ENCODE measurements around the gene MAGI1.

DNA sequence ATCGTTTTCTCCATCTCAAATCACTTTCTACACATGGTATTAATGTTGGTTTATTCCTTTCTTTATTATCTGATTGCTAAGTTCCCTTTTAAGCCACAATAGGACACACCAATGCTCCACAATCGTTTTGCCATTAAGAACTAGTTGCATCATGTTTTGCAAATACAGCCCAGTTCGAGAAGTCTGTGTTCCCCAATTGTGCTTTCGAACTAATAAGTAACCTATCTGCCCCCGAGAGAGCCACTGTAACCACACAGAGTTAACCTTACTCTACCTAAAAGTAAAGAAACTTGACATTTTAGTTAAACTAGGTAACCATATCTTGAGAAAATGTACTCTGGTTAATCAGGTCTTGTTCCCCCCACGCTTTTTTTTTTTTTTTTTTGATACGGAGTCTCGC is 39.1 kb downstream of the MAGI1 start:
- TF ChIP-seq CTCF (IDR thresholded peaks at IDR 0.05), result no peak
- no peak for TF ChIP-seq POLR2AphosphoS5 (IDR thresholded peaks at IDR 0.05; ENCODE audit: insufficient read depth in 1 of 2, low read depth in 1 of 2)

Data from vagina (tissue), 2 donors.